GM12892 (cell line): Measurements from ENCODE around the gene ETS1.

Source experiments
- POLR2AphosphoS5 ChIP-seq: IDR thresholded peaks from 2 replicates; pipeline ENCODE4 v1.6.1; 2011; ENCODE audit warnings: low read depth, low read length, control low read depth
- TAF1 ChIP-seq: IDR thresholded peaks from 2 replicates; pipeline ENCODE4 v1.6.1; 2011; ENCODE audit warnings: low read depth, mild to moderate bottlenecking, control low read depth, low read length, borderline replicate concordance

- TF ChIP-seq TAF1 (no peak), POLR2AphosphoS5 (no peak)
Observed at GRCh38 chr11:128492903-128493569, 94.3 kb downstream of the ETS1 start.
